ENCODE data around the gene ARHGAP18. TPM values are rescaled to one million over a fixed set of nuclear protein-coding genes. Genes with fewer than 3 reads are reported as not detected.

Gene ARHGAP18
- total and polyA plus RNA-seq, 2 experiments from 2014 or later = 12.5 to 23.8 TPM

DNA sequence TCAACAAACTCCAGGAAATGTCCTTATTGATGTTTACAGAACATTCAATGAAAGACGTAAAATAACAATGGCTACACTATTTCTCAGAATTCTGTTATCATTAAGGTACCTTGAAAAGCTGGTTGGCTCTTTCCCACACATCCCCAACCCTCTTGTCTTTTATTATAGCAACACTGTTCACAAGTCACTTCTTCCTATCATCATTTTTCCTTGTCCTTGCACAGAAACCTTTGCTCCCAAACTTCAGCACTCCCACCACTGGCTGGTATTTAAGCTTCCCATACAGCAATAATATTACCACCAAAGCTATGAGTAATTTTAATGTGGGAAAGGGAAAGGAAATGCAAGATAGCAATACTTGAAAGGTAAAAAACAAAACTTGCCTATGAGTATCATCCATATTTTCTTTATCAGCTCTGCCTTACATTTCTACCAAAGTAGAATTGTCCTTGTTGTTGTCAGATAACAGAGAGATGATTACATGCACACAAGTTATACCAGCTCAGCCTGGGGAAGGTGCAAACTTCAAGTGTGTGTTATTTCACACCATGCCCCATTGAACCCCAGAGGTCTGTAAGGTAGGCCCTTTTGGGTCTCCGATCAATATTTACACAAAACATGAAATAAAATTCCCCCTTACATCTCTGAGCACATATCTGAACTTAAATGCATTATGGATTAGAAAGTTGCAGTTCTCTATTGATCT is 32.2 kb downstream of the ARHGAP18 start:
- WGBS, 2 experiments (ENCODE audit: low coverage in 1 of 2, low lambda C conversion rate in 2 of 2, missing lambda C conversion rate in 2 of 2) = 99 to 100% methylated on average over 2 of the region's 2 CpGs
- H3K27me3 ChIP-seq (replicated peaks; ENCODE audit: insufficient read depth) = no peaks in the 10 kb centered on the region
- H2AFZ ChIP-seq = no peak overlapping the region
- in situ Hi-C loops (cut with MboI) = no loop called here
- no peak overlapping the region for H3K4me3 ChIP-seq
- no peak overlapping the region for H3K27ac ChIP-seq
- H3F3A ChIP-seq (ENCODE audit: insufficient read depth) = peaks cover 35% of the 10 kb centered on the region
- no peaks in the 10 kb centered on the region for H3K9me3 ChIP-seq (ENCODE audit: low read depth)
- no peaks in the 10 kb centered on the region for H3K36me3 ChIP-seq (ENCODE audit: low read depth)
- TF ChIP-seq EZH2phosphoT487 (IDR thresholded peaks at IDR 0.05; ENCODE audit: insufficient read depth, low read depth) (no peak), EZH2 (IDR thresholded peaks at IDR 0.05; ENCODE audit: insufficient read depth, poor library complexity, severe bottlenecking) (no peak)
- peak; percentile 29 for DNase-seq
- H4K20me1 ChIP-seq (ENCODE audit: insufficient read depth) = no peaks in the 10 kb centered on the region
- H3K9me2 ChIP-seq (ENCODE audit: insufficient read depth) = no peaks in the 10 kb centered on the region
- no peak overlapping the region for H3K9ac ChIP-seq
- no peak overlapping the region for H3K4me2 ChIP-seq (ENCODE audit: unreplicated experiment)
- H3K79me2 ChIP-seq (ENCODE audit: insufficient read depth) = peaks cover 84% of the 10 kb centered on the region
- H3K4me1 ChIP-seq (ENCODE audit: insufficient read depth) = peaks cover 74% of the 10 kb centered on the region

GRCh38 chr6:129675669-129676472 is 34.1 kb downstream of the ARHGAP18 start:
- 94 to 98% methylated on average over 5 of the region's 5 CpGs for WGBS, 2 experiments (ENCODE audit: low coverage in 1 of 2, low lambda C conversion rate in 2 of 2, missing lambda C conversion rate in 2 of 2)
- Histone ChIP-seq H3K36me3 (ENCODE audit: low read depth) (no peaks in the 10 kb centered on the region), H4K20me1 (ENCODE audit: insufficient read depth) (no peaks in the 10 kb centered on the region), H3K4me1 (ENCODE audit: insufficient read depth) (peaks cover 75% of the 10 kb centered on the region), H2AFZ (no peak overlapping the region), H3K9me2 (ENCODE audit: insufficient read depth) (no peaks in the 10 kb centered on the region), H3K4me3 (no peak overlapping the region), H3F3A (ENCODE audit: insufficient read depth) (peaks cover 54% of the 10 kb centered on the region), H3K9me3 (ENCODE audit: low read depth) (no peaks in the 10 kb centered on the region), H3K9ac (no peak overlapping the region), H3K27ac (no peak overlapping the region), H3K27me3 (replicated peaks; ENCODE audit: insufficient read depth) (no peaks in the 10 kb centered on the region), H3K4me2 (ENCODE audit: unreplicated experiment) (no peak overlapping the region), H3K79me2 (ENCODE audit: insufficient read depth) (peaks cover 74% of the 10 kb centered on the region)
- in situ Hi-C loops (cut with MboI) = no loop called here
- no peak for TF ChIP-seq EZH2phosphoT487 (IDR thresholded peaks at IDR 0.05; ENCODE audit: insufficient read depth, low read depth)
- TF ChIP-seq EZH2 (IDR thresholded peaks at IDR 0.05; ENCODE audit: insufficient read depth, poor library complexity, severe bottlenecking) = no peak
- no peak for DNase-seq

- Histone ChIP-seq H3K4me3 (peak overlapping the region; percentile 62; the same call in 1 of the 2 replicates), H3K27me3 (replicated peaks; ENCODE audit: insufficient read depth) (no peaks in the 10 kb centered on the region), H3K9me2 (ENCODE audit: insufficient read depth) (no peaks in the 10 kb centered on the region), H3K4me2 (ENCODE audit: unreplicated experiment) (peak overlapping the region; percentile 93), H2AFZ (no peak overlapping the region), H3K36me3 (ENCODE audit: low read depth) (no peaks in the 10 kb centered on the region), H3K9ac (no peak overlapping the region), H3K27ac (peak overlapping the region; percentile 72), H3K79me2 (ENCODE audit: insufficient read depth) (peaks cover 76% of the 10 kb centered on the region), H4K20me1 (ENCODE audit: insufficient read depth) (no peaks in the 10 kb centered on the region), H3F3A (ENCODE audit: insufficient read depth) (peaks cover 42% of the 10 kb centered on the region), H3K4me1 (ENCODE audit: insufficient read depth) (peaks cover 54% of the 10 kb centered on the region), H3K9me3 (ENCODE audit: low read depth) (no peaks in the 10 kb centered on the region)
- DNase-seq = no peak
- in situ Hi-C loops (cut with MboI) = no loop called here
- TF ChIP-seq EZH2 (IDR thresholded peaks at IDR 0.05; ENCODE audit: insufficient read depth, poor library complexity, severe bottlenecking) = no peak
- TF ChIP-seq EZH2phosphoT487 (IDR thresholded peaks at IDR 0.05; ENCODE audit: insufficient read depth, low read depth) = no peak
Measured at GRCh38 chr6:129673748-129674147, 36.2 kb downstream of the ARHGAP18 start.

- Histone ChIP-seq H3K9ac (peak overlapping the region; percentile 7), H3K79me2 (ENCODE audit: insufficient read depth) (peaks cover 76% of the 10 kb centered on the region), H2AFZ (peak overlapping the region; percentile 59), H3K4me1 (ENCODE audit: insufficient read depth) (peaks cover 47% of the 10 kb centered on the region), H3K9me2 (ENCODE audit: insufficient read depth) (no peaks in the 10 kb centered on the region), H3K9me3 (ENCODE audit: low read depth) (no peaks in the 10 kb centered on the region), H3K36me3 (ENCODE audit: low read depth) (no peaks in the 10 kb centered on the region), H3F3A (ENCODE audit: insufficient read depth) (peaks cover 37% of the 10 kb centered on the region), H4K20me1 (ENCODE audit: insufficient read depth) (no peaks in the 10 kb centered on the region), H3K4me3 (peak overlapping the region; percentile 62), H3K4me2 (ENCODE audit: unreplicated experiment) (peak overlapping the region; percentile 93), H3K27ac (peak overlapping the region; percentile 72), H3K27me3 (replicated peaks; ENCODE audit: insufficient read depth) (no peaks in the 10 kb centered on the region)
- in situ Hi-C loops (cut with MboI) = no loop called here
- peak; percentile 80 for DNase-seq
- WGBS, 2 experiments (ENCODE audit: low coverage in 1 of 2, low lambda C conversion rate in 2 of 2, missing lambda C conversion rate in 2 of 2) = 0% methylated on average over 2 of the region's 2 CpGs
- TF ChIP-seq EZH2 (IDR thresholded peaks at IDR 0.05; ENCODE audit: insufficient read depth, poor library complexity, severe bottlenecking) (no peak), EZH2phosphoT487 (IDR thresholded peaks at IDR 0.05; ENCODE audit: insufficient read depth, low read depth) (no peak)
Measured at GRCh38 chr6:129672881-129673631, 36.9 kb downstream of the ARHGAP18 start.
